ENCODE results near the gene USP48.
A peak's percentile ranks its signal among the peaks of the same experiment; 100 is the strongest.

The USP48 gene

DNA sequence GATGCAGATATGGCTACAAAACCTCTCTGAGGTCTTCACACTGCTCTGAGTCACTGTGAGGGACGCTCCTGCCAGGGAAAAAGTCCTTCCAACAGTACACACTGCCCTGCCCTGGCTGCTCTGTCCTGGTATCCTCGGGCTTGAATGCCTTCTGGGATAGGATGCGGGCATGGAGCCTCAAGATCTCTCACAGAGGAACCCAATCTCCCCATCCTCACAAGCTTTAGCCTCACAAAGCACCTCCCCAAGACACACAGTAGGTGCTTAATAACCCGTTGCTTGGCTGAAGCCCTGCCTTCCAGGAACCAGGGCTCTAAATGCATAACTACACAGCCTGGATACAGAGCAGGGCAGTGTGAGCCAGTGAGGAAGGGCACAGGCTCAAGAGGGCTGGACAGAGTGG lies 123.0 kb downstream of the USP48 start:
- H3K27me3 ChIP-seq (ENCODE audit: insufficient read depth, insufficient read length): peaks cover 16% of the 10 kb centered on the region
- no peaks in the 10 kb centered on the region for H3K36me3 ChIP-seq (ENCODE audit: insufficient read depth, insufficient read length, low read length)
- no peak overlapping the region for H3K9ac ChIP-seq (ENCODE audit: insufficient read length, low read depth)
- no peak for DNase-seq (ENCODE audit: low read depth, low spot score)
- no peak overlapping the region for H3K4me3 ChIP-seq (ENCODE audit: insufficient read length, low read depth)
- H3K4me1 ChIP-seq (ENCODE audit: insufficient read depth, insufficient read length): peaks cover 15% of the 10 kb centered on the region
- TF ChIP-seq SUZ12 (IDR thresholded peaks at IDR 0.05; ENCODE audit: extremely low read depth, insufficient read depth, insufficient read length): no peak
- no peak for TF ChIP-seq YY1 (IDR thresholded peaks at IDR 0.05; ENCODE audit: insufficient read depth, insufficient read length)
- no peak for TF ChIP-seq ZNF274 (IDR thresholded peaks at IDR 0.05; ENCODE audit: low read depth, low read length)
- no peaks in the 10 kb centered on the region for H3K9me3 ChIP-seq (ENCODE audit: insufficient read depth, low read length)

DNA sequence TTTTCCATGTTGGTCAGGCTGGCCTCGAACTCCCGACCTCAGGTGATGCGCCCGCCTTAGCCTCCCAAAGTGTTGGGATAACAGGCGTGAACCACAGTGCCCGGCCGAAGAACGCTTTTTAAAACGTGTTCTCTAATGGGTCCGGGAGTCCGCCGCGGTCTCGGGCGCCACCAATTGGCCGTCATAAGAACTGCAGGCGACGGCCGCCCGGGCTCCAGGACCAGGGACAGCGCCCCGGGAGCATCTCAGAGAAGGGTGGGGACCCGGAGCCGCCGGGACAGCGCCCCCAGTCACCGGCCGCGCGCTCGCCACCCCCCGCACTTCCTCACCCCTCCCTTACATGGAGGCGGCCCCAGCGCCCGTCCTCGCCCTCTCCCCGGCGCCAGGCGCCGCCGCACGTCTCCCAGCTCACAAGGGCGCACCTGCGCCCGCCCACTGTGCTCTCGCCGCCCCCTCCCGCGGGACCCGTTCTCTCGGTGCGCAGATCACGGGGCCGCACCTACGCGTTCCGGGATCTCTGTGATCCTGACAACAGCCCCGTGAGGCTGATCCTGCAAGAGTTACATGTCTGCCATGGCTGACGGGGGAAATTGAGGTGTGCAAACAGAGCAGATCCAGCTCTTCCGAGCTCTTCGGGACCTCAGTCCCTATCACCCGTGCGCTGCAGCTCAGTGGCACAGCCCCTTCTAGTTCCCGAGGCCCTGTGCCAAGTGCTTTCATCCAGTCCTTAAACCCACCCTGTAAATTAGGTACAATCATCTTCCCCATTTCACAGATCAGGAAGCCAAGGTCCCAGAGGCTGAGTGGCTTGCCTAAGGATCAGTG lies 123.6 kb downstream of the USP48 start:
- no peaks in the 10 kb centered on the region for H3K36me3 ChIP-seq (ENCODE audit: insufficient read depth, insufficient read length, low read length)
- peaks cover 16% of the 10 kb centered on the region for H3K27me3 ChIP-seq (ENCODE audit: insufficient read depth, insufficient read length)
- no peaks in the 10 kb centered on the region for H3K9me3 ChIP-seq (ENCODE audit: insufficient read depth, low read length)
- peak overlapping the region; percentile 30 for H3K4me3 ChIP-seq (ENCODE audit: insufficient read length, low read depth)
- TF ChIP-seq SUZ12 (IDR thresholded peaks at IDR 0.05; ENCODE audit: extremely low read depth, insufficient read depth, insufficient read length) (no peak), YY1 (IDR thresholded peaks at IDR 0.05; ENCODE audit: insufficient read depth, insufficient read length) (no peak), ZNF274 (IDR thresholded peaks at IDR 0.05; ENCODE audit: low read depth, low read length) (no peak)
- peak; percentile 59 for DNase-seq (ENCODE audit: low read depth, low spot score)
- peaks cover 14% of the 10 kb centered on the region for H3K4me1 ChIP-seq (ENCODE audit: insufficient read depth, insufficient read length)
- H3K9ac ChIP-seq (ENCODE audit: insufficient read length, low read depth): peak overlapping the region; percentile 69

DNA sequence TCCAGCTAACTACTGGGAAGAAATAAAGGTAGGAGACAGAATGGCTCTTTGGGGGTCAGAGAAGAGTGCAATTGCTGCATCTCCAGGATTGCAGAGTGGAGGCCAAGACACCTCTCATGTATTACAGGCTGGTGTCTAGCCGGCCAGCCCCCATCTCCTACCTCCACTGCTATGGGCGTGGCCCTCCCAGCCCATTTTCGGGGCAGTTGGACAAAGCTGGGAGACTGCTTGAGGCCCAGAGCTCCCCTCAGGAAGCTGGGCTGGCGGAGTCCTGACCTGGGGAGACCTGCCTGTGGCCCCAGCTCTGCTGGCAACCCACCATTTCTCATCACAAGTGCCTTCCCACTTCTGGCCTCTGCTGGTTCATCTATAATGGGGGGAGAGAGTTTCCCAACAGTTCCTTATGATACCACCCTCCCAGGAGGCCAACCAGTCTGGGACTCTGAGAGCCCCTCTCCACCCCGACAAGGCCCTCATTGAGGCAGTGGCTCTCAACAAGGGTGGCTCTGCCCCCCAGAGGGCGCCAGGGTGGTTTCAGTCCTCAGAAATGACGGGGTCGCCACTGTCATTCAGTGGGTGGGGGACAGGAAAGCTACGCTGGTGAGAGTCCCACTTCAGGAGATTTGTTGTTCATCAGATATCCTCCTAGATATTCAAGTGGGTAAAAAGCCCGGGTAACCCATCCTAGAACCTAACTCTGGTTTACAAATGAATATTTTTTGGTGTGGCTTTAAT lies 125.3 kb downstream of the USP48 start:
- no peak for TF ChIP-seq SUZ12 (IDR thresholded peaks at IDR 0.05; ENCODE audit: extremely low read depth, insufficient read depth, insufficient read length)
- DNase-seq (ENCODE audit: low read depth, low spot score): no peak

DNA sequence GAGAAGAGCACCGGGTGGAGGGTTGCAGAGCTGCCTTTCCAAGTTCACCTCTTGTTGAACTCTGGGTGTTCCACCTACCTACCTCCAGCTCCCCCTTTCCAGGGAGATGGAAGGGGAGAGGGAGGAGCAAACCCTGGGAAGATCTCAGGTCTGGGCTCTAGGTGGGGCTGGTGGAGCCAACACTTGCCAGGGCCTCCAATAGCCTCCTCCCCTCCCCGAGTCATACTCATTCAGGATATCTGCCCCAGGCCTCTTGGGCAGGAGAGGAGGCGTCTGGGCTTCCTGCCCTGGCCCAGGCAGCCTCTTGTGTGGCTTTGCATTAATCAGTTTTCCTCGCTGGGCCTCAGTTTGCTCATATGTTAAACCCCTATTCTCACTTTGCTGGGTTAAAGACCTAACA lies 127.2 kb downstream of the USP48 start:
- H3K9ac ChIP-seq (ENCODE audit: insufficient read length, low read depth): no peak overlapping the region
- peak; percentile 44 for DNase-seq (ENCODE audit: low read depth, low spot score)
- H3K27me3 ChIP-seq (ENCODE audit: insufficient read depth, insufficient read length): peaks cover 21% of the 10 kb centered on the region
- no peaks in the 10 kb centered on the region for H3K36me3 ChIP-seq (ENCODE audit: insufficient read depth, insufficient read length, low read length)
- H3K4me1 ChIP-seq (ENCODE audit: insufficient read depth, insufficient read length): peaks cover 15% of the 10 kb centered on the region
- no peaks in the 10 kb centered on the region for H3K9me3 ChIP-seq (ENCODE audit: insufficient read depth, low read length)
- TF ChIP-seq ZNF274 (IDR thresholded peaks at IDR 0.05; ENCODE audit: low read depth, low read length) (no peak), YY1 (IDR thresholded peaks at IDR 0.05; ENCODE audit: insufficient read depth, insufficient read length) (no peak), SUZ12 (IDR thresholded peaks at IDR 0.05; ENCODE audit: extremely low read depth, insufficient read depth, insufficient read length) (no peak)
- H3K4me3 ChIP-seq (ENCODE audit: insufficient read length, low read depth): no peak overlapping the region

More for the DNA sequence above, 125.3 kb downstream of the USP48 start:
- H3K9ac ChIP-seq (ENCODE audit: insufficient read length, low read depth): no peak overlapping the region
- no peaks in the 10 kb centered on the region for H3K36me3 ChIP-seq (ENCODE audit: insufficient read depth, insufficient read length, low read length)
- peaks cover 16% of the 10 kb centered on the region for H3K27me3 ChIP-seq (ENCODE audit: insufficient read depth, insufficient read length)
- H3K9me3 ChIP-seq (ENCODE audit: insufficient read depth, low read length): no peaks in the 10 kb centered on the region
- peaks cover 8% of the 10 kb centered on the region for H3K4me1 ChIP-seq (ENCODE audit: insufficient read depth, insufficient read length)
- H3K4me3 ChIP-seq (ENCODE audit: insufficient read length, low read depth): no peak overlapping the region

DNA sequence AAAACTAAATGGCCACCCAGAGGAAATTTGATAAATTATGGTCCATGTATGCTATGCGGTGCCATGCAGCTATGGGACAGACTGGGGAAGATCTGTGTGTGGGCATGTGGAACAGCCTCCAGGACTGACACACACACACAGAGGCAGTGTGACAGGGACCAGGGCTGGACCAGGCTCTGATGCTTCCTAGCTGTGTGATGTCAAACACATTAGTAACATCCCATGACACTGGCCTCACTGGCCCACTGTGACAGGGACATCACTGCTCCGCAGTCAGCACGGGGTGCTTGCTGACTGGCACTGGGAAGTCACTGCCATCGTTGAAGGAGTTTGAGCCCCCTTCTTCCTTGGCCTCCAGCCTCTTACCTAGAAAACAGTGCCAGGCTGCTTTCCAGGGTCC lies 127.7 kb downstream of the USP48 start:
- H3K4me3 ChIP-seq (ENCODE audit: insufficient read length, low read depth): no peak overlapping the region
- no peaks in the 10 kb centered on the region for H3K9me3 ChIP-seq (ENCODE audit: insufficient read depth, low read length)
- H3K4me1 ChIP-seq (ENCODE audit: insufficient read depth, insufficient read length): peaks cover 15% of the 10 kb centered on the region
- TF ChIP-seq ZNF274 (IDR thresholded peaks at IDR 0.05; ENCODE audit: low read depth, low read length): no peak
- no peaks in the 10 kb centered on the region for H3K36me3 ChIP-seq (ENCODE audit: insufficient read depth, insufficient read length, low read length)
- no peak overlapping the region for H3K9ac ChIP-seq (ENCODE audit: insufficient read length, low read depth)
- no peak for DNase-seq (ENCODE audit: low read depth, low spot score)
- peaks cover 17% of the 10 kb centered on the region for H3K27me3 ChIP-seq (ENCODE audit: insufficient read depth, insufficient read length)

DNA sequence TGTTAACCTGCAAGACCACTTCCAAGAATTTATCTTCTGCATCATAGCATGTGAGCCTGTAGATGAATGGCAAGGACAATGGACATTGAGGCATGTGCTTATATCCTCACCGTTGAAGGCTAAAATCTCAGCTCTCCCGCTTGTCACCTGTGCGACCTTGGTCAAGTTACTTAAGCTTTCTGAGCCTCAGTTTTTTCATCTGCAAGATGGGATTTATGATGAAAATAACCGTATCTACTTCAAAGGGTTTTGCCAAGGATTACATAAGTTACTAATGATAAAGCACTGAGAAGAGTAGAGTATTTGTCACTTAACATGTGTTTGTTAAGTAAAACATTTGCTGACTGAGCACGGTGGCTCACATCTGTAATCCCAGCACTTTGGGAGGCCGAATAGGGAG lies 128.7 kb downstream of the USP48 start:
- Histone ChIP-seq H3K4me1 (ENCODE audit: insufficient read depth, insufficient read length) (peaks cover 15% of the 10 kb centered on the region), H3K27me3 (ENCODE audit: insufficient read depth, insufficient read length) (peaks cover 6% of the 10 kb centered on the region), H3K36me3 (ENCODE audit: insufficient read depth, insufficient read length, low read length) (no peaks in the 10 kb centered on the region), H3K9ac (ENCODE audit: insufficient read length, low read depth) (no peak overlapping the region), H3K9me3 (ENCODE audit: insufficient read depth, low read length) (no peaks in the 10 kb centered on the region), H3K4me3 (ENCODE audit: insufficient read length, low read depth) (no peak overlapping the region)
- no peak for DNase-seq (ENCODE audit: low read depth, low spot score)
- TF ChIP-seq YY1 (IDR thresholded peaks at IDR 0.05; ENCODE audit: insufficient read depth, insufficient read length): no peak
- no peak for TF ChIP-seq ZNF274 (IDR thresholded peaks at IDR 0.05; ENCODE audit: low read depth, low read length)
- TF ChIP-seq SUZ12 (IDR thresholded peaks at IDR 0.05; ENCODE audit: extremely low read depth, insufficient read depth, insufficient read length): no peak

DNA sequence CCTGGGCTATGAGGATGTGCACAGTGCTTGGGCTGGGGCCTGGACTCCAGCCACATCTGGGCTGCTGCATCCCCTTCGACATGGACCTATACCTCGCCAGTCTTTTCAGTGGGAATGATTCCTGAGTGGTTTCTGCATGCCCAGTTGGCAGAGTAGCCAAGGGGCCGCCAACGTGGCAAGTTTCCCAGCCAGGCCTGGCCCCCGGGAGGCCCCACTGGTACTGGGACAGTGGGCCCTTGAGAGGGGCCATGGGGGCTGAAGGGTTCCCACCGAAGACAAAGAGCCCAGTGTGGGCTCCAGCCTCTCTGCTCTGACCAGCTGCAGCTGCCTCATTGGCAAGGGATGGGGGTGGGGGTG lies 129.2 kb downstream of the USP48 start:
- Histone ChIP-seq H3K4me1 (ENCODE audit: insufficient read depth, insufficient read length) (peaks cover 15% of the 10 kb centered on the region), H3K27me3 (ENCODE audit: insufficient read depth, insufficient read length) (peaks cover 6% of the 10 kb centered on the region), H3K9me3 (ENCODE audit: insufficient read depth, low read length) (no peaks in the 10 kb centered on the region), H3K36me3 (ENCODE audit: insufficient read depth, insufficient read length, low read length) (no peaks in the 10 kb centered on the region), H3K9ac (ENCODE audit: insufficient read length, low read depth) (no peak overlapping the region), H3K4me3 (ENCODE audit: insufficient read length, low read depth) (no peak overlapping the region)
- no peak for TF ChIP-seq ZNF274 (IDR thresholded peaks at IDR 0.05; ENCODE audit: low read depth, low read length)
- no peak for TF ChIP-seq YY1 (IDR thresholded peaks at IDR 0.05; ENCODE audit: insufficient read depth, insufficient read length)
- TF ChIP-seq SUZ12 (IDR thresholded peaks at IDR 0.05; ENCODE audit: extremely low read depth, insufficient read depth, insufficient read length): no peak
- no peak for DNase-seq (ENCODE audit: low read depth, low spot score)
